GM18526 (cell line): ENCODE data around the gene PTPRM.

Experiments used
- POLR2A ChIP-seq: IDR thresholded peaks from 3 replicates; pipeline ENCODE4 v1.6.1; 2011; ENCODE audit not compliant: insufficient read length; ENCODE audit errors: extremely low read depth

PTPRM gene

DNA sequence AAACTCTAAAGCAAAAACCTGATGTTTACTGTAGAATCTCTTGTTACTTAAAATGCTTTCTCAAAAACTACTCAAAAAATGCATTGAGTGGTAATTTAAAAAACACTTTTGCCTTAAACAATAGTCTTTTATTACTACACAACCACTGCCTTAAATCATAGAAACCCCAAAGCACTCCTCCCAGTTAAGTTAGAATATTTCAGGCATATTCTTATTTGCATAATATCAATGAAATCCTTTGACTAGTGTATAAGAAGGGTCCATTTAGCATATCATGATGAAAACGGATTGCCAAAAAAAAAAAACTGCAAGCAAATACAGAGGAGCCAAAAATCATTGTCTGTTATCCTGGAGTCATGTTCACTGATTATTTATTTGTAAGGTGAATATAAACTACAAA lies 119.2 kb downstream of the PTPRM start:
- TF ChIP-seq POLR2A = no peak

GRCh38 chr18:7688580-7688979 lies 121.5 kb downstream of the PTPRM start:
- TF ChIP-seq POLR2A = no peak

- TF ChIP-seq POLR2A = no peak
Measured at GRCh38 chr18:7691206-7691605, 124.1 kb downstream of the PTPRM start.

DNA sequence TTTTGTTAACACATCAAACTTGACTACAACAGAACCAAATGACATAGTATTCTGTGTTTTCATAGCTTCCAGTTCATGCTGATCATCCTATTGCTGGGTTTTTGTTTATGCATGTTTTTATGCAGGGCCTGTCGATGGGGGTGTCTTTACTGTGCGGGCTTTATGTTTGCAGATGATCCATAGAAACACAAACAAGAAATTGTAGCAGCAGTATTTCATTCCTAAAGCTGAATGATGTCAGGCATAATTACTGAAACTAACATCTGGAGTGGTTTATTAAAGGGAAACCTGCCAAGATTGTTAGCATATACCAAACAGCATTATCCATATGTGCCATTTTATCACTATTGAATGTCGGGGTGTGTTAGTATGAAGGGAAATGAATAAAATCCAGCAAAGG lies 129.7 kb downstream of the PTPRM start:
- TF ChIP-seq POLR2A = no peak

- no peak for TF ChIP-seq POLR2A
Measured at GRCh38 chr18:7697306-7697705, 130.2 kb downstream of the PTPRM start.

DNA sequence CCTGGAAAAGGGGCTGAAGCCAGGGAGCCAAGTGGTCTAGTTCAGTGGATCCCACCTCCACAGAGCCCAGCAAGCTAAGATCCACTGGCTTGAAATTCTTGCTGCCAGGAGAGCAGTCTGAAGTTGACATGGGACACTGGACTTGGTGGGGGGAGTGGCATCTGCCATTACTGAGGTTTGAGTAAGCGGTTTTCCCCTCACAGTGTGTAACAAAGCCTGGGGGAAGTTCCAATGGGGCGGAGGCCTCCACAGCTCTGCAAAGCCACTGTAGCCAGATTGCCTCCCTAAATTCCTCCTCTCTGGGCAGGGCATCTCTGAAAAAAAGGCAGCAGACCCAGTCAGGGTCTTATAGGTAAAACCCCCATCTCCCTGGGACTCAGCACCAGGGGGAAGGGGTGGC lies 144.4 kb downstream of the PTPRM start:
- no peak for TF ChIP-seq POLR2A

- no peak for TF ChIP-seq POLR2A
Measured at GRCh38 chr18:7720395-7720794, 153.3 kb downstream of the PTPRM start.

GRCh38 chr18:7721532-7721931 lies 154.4 kb downstream of the PTPRM start:
- TF ChIP-seq POLR2A = no peak

DNA sequence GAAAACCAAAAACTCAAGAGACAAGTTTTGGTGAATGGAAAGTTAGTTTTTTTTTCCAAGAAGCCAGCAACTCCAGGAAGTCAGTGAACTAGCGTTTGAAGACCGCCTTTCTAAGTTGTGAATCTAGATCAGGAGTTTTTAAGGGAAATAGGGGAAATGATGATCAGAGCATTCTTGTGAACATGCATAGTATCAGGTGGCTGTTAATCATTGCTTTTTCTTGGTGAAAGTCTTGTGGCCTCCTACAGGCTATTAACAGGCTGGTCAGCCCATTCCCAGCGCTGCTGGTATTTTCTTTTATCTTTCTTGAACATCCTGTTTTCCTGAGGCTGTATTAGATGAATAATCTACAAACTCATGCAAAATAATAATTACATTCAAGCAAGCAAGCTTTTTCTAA lies 155.8 kb downstream of the PTPRM start:
- TF ChIP-seq POLR2A = no peak

- TF ChIP-seq POLR2A = no peak
Measured at GRCh38 chr18:7723558-7723957, 156.4 kb downstream of the PTPRM start.

DNA sequence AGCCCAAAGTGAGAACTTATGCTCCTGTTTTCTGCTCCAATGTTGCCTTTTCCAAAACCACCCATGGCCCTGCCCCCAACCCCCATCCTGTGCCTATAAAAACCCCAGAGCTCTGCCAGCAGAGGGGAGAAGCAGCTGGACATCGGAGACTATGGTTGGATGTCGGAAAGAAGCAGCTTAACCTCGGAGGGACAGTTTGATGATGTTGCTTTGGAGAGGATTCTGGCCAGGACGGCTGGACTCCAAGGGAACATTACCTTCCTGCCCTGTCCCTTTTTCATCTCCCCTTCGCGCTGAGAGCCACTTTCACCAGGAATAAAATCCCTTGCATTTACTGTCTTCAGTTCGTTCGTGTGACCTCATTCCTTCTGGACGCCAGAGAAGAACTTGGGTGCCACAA lies 158.4 kb downstream of the PTPRM start:
- no peak for TF ChIP-seq POLR2A

- no peak for TF ChIP-seq POLR2A
Measured at GRCh38 chr18:7725897-7726296, 158.8 kb downstream of the PTPRM start.

GRCh38 chr18:7726522-7726921 lies 159.4 kb downstream of the PTPRM start:
- TF ChIP-seq POLR2A = no peak

GRCh38 chr18:7727361-7728076 lies 160.4 kb downstream of the PTPRM start:
- TF ChIP-seq POLR2A = no peak

- TF ChIP-seq POLR2A = no peak
Measured at GRCh38 chr18:7728297-7728696, 161.2 kb downstream of the PTPRM start.

- no peak for TF ChIP-seq POLR2A
Measured at GRCh38 chr18:7729868-7730267, 162.8 kb downstream of the PTPRM start.

DNA sequence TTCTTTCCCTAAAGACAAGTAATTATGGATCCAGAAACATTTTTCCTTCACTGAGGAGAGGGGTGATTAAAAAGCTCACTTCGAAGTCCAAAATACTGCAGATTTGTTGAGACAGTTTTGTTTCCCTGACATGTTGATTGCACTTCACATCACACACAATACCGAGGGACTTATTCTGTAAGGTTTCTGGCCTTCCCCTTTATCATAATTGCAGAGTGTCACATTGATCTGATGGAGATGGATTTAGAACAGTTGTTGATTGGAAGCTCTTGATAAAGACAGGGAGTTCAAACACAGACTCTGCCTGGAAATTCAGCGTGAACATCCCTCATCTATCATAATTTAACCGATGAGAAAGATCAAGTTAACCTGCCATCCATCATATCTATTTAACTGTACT lies 163.6 kb downstream of the PTPRM start:
- TF ChIP-seq POLR2A = no peak
